Brain microvascular endothelial cell (primary cell): Measurements from ENCODE around the gene HCK.

Experiments
- DNase-seq: peaks from one replicate; pipeline ENCODE4 v3.0.0-alpha.2; 2020
- H3K27ac ChIP-seq: fragments of 250-450 bp; sonication (Bioruptor Pico); 2 replicates; pipeline ENCODE4 v1.5.1; 2020; ENCODE audit warnings: mild to moderate bottlenecking, moderate library complexity
- H3K27me3 ChIP-seq: fragments of 250-450 bp; sonication (Bioruptor Pico); replicated peaks from 2 replicates; pipeline ENCODE4 v1.5.1; 2020; ENCODE audit warnings: mild to moderate bottlenecking
- H3K36me3 ChIP-seq: fragments of 250-450 bp; sonication (Bioruptor Pico); replicated peaks from 2 replicates; pipeline ENCODE4 v1.5.1; 2020; ENCODE audit warnings: mild to moderate bottlenecking
- H3K4me3 ChIP-seq: 2 replicates; pipeline ENCODE4 v1.5.1; 2011; ENCODE audit warnings: low read depth, mild to moderate bottlenecking, control low read depth, low read length, moderate library complexity
- in situ Hi-C: cut with HindIII; loops from 2 replicates; pipeline ENCODE4 v1.10.0; 2017; ENCODE audit warnings: low sequenced_read_pairs, low pct_ligation_motif_present
- TF ChIP-seq, protein P1 (sequence below): IDR thresholded peaks from 2 replicates; pipeline ENCODE4 v1.5.1; 2011; ENCODE audit warnings: low read depth, mild to moderate bottlenecking, moderate library complexity, low read length, control low read depth, inconsistent platforms; ENCODE audit errors: missing control alignments

The HCK gene

GRCh38 chr20:32052090-32052777 is at the start of gene HCK:
Gene HCK, plus strand, starts transcription at chr20:32052242.
- DNase-seq, result no peak

DNA sequence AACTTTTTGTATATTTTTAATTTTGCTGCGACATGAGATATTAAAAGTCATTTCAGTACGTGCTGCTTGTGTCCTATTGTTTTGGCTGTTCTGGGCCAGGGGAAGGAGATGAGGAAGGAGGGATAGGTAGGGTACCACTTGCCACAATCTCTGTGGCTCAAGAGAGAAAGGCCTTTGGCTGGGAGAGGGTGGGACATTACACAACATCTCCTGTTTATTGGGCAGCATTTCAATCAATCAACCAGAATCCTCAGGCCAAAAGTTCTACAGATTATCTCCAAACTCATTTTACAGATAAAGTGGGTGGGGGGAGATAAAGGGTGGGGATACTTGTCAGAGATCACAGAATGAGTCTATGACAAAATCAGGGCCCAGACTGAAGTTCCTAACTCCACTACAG is 48.7 kb upstream of the HCK start:
- Histone ChIP-seq H3K27ac (no peak overlapping the region), H3K36me3 (no peaks in the 10 kb centered on the region), H3K4me3 (no peak overlapping the region), H3K27me3 (no peaks in the 10 kb centered on the region)
- TF ChIP-seq, protein P1, sequence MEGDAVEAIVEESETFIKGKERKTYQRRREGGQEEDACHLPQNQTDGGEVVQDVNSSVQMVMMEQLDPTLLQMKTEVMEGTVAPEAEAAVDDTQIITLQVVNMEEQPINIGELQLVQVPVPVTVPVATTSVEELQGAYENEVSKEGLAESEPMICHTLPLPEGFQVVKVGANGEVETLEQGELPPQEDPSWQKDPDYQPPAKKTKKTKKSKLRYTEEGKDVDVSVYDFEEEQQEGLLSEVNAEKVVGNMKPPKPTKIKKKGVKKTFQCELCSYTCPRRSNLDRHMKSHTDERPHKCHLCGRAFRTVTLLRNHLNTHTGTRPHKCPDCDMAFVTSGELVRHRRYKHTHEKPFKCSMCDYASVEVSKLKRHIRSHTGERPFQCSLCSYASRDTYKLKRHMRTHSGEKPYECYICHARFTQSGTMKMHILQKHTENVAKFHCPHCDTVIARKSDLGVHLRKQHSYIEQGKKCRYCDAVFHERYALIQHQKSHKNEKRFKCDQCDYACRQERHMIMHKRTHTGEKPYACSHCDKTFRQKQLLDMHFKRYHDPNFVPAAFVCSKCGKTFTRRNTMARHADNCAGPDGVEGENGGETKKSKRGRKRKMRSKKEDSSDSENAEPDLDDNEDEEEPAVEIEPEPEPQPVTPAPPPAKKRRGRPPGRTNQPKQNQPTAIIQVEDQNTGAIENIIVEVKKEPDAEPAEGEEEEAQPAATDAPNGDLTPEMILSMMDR, result no peak
- no peak for DNase-seq
- in situ Hi-C loops, result no loop called here

More at GRCh38 chr20:32052090-32052777, at the start of gene HCK:
- Histone ChIP-seq H3K4me3 (no peak within 1 kb of the TSS), H3K27ac (no peak within 1 kb of the TSS), H3K27me3 (peaks cover 32% of the 10 kb centered on the region), H3K36me3 (no peaks in the 10 kb centered on the region)
- in situ Hi-C loops, result no loop called here
- TF ChIP-seq, protein P1, result no peak

DNA sequence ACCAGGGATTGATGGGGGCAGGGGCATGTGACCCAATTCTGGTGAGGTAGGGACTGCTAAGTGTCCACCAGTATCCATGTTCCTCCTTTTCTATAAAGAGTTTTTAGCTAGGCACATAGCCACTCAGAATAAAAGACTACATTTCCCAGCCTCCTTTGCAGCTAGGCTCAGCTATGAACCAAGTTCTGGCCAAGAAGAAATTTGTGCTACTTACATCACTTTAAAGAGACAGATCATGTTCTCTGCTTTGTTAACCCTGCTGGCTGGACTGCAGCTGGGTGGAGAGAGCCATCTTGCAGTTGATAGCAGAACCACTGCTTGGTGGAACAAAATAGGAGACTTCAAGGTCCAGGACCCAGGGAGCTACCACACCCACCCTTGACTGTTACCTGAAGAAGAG is 47.1 kb upstream of the HCK start:
- no peak overlapping the region for H3K4me3 ChIP-seq
- H3K36me3 ChIP-seq, result no peaks in the 10 kb centered on the region
- no peak overlapping the region for H3K27ac ChIP-seq
- TF ChIP-seq, protein P1, result no peak
- no peak for DNase-seq
- no peaks in the 10 kb centered on the region for H3K27me3 ChIP-seq
- in situ Hi-C loops, result no loop called here

- TF ChIP-seq, protein P1, result no peak
- in situ Hi-C loops, result no loop called here
- no peaks in the 10 kb centered on the region for H3K36me3 ChIP-seq
- no peak overlapping the region for H3K27ac ChIP-seq
- no peaks in the 10 kb centered on the region for H3K27me3 ChIP-seq
- no peak for DNase-seq
- no peak overlapping the region for H3K4me3 ChIP-seq
Observed at GRCh38 chr20:32006053-32006452, 46.0 kb upstream of the HCK start.

DNA sequence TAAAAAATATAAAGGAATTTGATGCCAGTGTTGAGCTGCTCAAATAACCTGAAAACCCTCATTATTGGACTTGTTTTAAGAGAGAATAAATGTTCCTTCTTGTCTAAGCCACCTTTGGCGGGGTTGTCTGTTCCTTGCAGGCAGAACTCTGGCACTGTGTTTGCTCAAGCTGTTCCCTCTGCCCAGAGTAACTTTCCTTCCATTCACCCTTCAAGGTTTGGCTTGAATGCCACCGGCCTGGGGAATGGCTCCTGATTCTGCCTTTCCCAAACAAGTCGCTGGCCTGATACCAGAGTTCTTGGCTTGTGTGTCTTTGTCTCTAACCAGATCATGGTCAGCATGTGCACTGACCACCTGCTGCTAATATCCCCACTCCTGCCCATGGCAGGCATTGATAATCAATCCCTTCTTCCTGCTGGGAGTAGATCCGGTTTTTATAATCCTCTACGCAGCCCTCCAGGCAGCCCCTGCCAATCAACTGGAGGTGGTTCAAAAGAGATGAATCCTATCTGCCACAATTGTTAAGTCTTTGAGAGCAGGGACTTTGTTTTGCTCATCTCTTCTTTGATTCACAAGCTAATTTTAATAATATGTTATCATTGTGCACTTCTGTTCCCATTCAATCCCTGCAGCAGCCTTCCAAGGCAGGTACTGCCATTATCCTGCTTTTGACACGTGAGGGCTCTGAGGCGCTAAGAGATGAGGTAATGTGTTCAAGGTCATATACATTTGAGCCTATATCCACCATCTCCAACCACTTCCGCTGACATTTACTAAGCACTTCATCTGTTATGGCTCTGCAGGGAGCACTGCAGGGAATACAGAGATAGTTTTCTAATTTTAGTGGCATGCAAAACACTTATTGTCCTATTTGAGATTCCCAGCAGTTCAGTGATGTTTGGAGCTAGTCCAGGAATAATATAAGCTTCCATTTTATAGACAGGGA is 44.9 kb upstream of the HCK start:
- no peaks in the 10 kb centered on the region for H3K27me3 ChIP-seq
- TF ChIP-seq, protein P1, result no peak
- in situ Hi-C loops, result no loop called here
- no peak for DNase-seq
- H3K36me3 ChIP-seq, result no peaks in the 10 kb centered on the region
- H3K27ac ChIP-seq, result no peak overlapping the region
- H3K4me3 ChIP-seq, result no peak overlapping the region
